HG02970 (cell line): ENCODE data around the gene ADAMTS17.

Source experiments
- ATAC-seq: cut with Tn5 transposase; IDR thresholded peaks from one replicate; pipeline ENCODE4 v1.9.1; 2021; ENCODE audit warnings: mild to moderate bottlenecking, moderate library complexity, moderate number of reproducible peaks; ENCODE audit not compliant: unreplicated experiment, low FRiP score

ADAMTS17 gene

GRCh38 chr15:100311833-100312476 is 29.8 kb downstream of the ADAMTS17 start:
- ATAC-seq = no peak

DNA sequence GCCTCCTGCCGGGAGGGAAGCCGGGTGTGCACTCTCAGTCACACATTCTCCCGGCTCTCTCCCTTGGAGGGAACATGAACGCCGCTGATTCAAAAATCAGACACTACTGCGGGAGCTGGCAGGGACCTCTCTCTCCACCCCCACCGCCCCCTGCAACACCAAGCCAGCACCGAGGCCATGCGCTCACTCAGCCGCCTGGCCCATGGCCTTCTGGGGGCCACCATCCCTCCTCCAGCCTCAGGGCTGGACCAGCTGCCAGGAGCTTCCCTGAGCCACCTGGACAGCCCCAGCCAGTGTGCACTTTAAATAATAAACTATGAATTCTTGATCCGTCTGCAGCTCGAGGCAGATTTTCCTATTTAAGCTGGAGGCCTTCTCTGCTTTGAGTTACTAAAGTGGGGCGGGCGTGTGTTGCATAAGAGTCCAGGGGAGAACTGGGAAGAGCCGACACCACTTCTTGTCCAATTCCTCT is 30.6 kb downstream of the ADAMTS17 start:
- no peak for ATAC-seq

DNA sequence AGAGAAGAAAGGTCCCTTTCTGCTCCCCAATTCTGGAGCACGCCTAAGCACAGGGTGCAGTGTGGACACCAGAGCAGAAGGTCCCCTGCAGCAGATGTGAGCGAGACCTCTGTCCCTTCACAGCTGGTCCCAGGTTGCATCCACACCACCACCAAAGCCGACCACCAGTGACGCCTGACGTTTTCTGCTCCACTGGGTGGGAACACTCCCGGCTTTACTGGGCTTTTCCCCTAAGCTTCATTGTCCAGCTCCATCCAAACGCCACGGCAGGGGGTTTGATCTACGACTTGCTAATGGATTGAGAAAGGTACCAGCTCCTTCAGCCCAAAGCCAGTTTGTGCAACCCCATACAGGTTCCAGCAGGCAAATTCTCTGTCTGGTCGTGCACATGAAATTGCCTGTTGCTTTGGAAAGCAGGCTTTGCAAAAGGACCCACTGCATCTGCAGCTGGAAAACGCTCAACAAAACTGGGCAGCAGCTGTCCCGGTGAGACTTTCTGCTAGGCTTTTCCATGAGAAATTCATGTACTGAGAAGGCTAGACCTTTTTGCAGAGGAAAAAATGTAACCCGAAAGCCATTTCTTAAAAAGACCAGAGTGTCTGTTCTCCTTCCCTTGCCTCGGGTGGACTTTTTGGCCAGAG is 31.1 kb downstream of the ADAMTS17 start:
- no peak for ATAC-seq

DNA sequence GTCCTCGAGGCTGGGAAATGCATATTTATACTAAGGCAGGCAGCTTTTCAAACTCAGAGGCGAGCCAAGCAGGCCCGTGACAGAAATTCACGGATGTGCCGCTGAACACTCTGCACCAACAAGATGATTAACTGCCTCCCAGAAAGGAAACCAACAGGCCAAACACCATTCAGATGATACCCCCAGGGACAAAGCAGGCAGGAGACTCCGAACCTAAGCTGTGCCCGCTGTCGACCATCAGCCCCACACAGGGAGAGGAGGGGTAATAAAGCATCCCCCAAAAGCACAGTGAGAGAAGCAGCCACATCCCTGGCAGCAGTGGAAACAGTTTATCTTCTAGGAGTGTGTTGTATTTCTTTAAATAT is 31.8 kb downstream of the ADAMTS17 start:
- ATAC-seq = no peak

- ATAC-seq = no peak
These were observed 32.4 kb downstream of the ADAMTS17 start for GRCh38 chr15:100309109-100310040.

- ATAC-seq = no peak
These were observed 33.2 kb downstream of the ADAMTS17 start for GRCh38 chr15:100308608-100309007.

DNA sequence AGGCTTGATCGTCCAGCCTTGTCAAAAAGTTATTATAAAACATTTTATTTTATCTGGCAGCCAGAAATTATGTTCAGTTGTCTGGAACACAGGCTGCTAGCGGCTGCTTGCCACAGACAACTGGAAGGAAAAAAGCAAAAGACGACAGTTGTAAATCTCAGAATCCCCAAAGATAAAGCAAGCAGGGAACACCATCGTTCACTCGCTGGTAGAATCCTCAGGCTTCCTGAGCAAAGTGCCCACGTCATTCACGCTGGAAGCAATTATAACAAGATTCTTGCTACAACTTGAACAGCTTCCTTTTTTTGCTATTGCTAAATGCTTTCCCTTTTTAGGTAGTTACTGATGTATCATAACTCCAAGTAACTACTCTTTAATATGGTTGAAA is 33.6 kb downstream of the ADAMTS17 start:
- no peak for ATAC-seq

DNA sequence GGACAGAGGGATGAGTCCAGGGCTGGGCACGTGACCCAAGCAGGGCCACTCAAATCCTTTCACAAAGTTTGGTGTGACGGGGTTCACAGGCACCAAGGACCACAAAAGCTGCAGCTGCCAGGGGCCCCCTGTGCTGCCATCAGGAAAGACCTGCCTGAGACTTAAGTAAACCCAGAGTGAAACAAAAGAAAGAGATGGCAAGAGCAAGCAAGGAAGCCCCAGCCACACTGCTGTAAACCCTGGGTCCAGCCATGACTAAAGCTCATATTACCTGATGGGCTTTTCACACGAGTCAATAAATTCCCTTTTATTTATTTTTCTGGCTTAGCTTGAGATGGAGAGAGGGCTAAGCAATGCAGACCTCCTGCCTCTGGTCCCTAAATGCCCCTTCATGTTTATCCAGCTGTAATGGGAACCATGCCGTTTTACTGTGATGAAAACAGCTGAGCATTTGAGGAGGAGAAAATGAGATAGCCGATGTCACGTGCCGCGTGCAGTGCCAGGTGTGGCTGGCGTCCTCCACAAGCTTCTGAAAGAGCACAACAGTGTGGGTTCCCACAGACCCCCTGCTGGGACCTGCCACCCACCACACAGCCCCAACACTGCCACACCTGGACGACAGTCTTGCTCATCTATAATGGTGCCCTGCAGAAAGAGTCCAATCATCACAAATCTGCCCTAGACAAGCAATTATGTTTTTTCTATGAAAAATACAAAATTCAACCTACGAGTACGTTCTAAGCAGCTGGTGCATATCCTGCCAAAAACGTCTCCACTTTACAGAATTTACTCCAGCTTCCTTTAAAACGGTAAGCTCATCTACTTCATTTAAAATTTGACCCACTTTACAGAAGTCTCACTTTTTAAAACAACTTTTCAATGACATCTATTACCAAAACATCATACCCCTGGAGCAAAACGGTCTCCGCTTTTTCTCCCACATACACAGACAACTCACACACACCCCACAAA is 34.2 kb downstream of the ADAMTS17 start:
- no peak for ATAC-seq

- no peak for ATAC-seq
These were observed 35.7 kb downstream of the ADAMTS17 start for GRCh38 chr15:100306098-100306497.

- no peak for ATAC-seq
These were observed 39.8 kb downstream of the ADAMTS17 start for GRCh38 chr15:100301910-100302431.

GRCh38 chr15:100298257-100298656 is 43.5 kb downstream of the ADAMTS17 start:
- ATAC-seq = no peak

DNA sequence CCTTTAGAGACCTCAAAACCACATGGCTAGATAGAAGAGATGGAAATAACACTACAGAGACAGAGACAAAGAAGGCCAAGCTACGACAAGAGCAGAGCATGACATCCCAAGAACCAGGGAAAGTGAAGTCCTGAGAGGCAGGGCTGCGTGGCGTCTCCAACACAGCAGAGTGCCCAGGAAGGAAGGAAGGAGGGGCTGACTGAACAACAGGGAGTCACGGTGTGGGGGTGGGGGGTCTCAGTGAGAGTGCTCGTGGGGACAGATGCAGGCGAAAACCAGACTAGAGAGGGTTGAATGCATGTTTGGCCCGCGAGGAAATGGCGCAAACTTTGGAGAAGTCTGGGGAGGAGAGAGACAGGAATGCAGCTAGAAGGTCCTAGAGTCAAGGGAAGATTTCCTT is 44.0 kb downstream of the ADAMTS17 start:
- ATAC-seq = no peak

DNA sequence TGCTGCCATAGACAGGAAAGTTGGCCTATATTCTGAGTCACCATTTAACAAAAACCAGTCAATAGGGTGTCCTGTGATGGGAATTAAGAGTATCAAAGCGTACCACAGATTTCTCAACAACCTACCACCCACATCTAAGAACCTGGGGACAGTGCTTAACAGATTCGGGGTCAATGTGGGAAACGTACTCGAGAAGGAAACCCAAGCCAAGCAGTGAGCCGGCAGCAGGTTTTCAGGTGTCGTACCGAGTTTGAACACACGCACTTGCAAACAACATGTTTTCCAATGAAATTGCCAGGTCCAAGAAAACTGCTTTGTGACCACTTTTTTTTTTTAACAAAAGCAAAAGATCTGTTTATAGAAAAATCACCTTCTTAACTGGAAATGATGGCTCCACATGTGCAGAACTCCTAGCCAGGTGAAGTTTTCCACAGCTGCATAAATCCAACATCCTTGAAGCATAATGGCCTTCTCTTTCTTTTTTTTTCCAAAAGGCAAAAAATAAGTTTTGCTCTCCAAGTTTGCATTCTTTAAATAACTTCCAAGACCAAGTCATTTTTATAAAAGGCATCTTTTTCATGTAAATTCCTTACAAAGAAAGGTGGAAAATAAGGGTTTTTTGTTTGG is 45.7 kb downstream of the ADAMTS17 start:
- no peak for ATAC-seq

- ATAC-seq = no peak
These were observed 49.8 kb downstream of the ADAMTS17 start for GRCh38 chr15:100292010-100292409.

- no peak for ATAC-seq
These were observed 50.7 kb downstream of the ADAMTS17 start for GRCh38 chr15:100291106-100291505.

- ATAC-seq = no peak
These were observed 56.0 kb downstream of the ADAMTS17 start for GRCh38 chr15:100285641-100286295.

GRCh38 chr15:100284701-100285100 is 57.1 kb downstream of the ADAMTS17 start:
- ATAC-seq = no peak

DNA sequence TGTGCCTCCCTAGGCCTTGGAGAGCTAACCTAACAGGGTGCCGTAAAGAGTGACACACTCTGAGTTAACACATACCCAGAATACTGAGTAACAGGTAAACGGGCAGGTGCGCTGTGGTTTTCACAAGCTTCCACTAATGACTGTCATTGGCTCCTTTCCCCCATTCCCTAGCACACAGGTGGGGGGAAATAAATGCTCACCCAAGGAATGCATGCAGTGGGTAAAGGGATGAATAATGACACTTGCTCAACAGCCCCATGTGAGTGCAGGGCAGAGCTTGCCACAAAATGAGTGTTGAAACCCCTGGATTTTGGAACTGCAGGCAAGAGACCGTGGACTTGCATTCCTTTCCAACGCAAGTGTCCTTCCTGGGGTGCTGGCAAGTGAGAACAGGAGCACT is 57.6 kb downstream of the ADAMTS17 start:
- ATAC-seq = no peak
